Liver (tissue), 9 donors: ENCODE data around the gene GINM1. TPM values are rescaled to one million over a fixed set of nuclear protein-coding genes. Genes with fewer than 3 reads are reported as not detected.

ENCODE experiments used
- DNase-seq: peaks from one replicate; pipeline ENCODE4 v3.0.0-alpha.2; 2017; ENCODE audit warnings: low spot score
- H3K27ac ChIP-seq, 2 donors: one replicate each; pipeline ENCODE4 v1.7.0; 2013; ENCODE audit warnings: inconsistent platforms in 2 of 2, low read length in 2 of 2, control low read depth in 1 of 2, low read depth in 1 of 2, mild to moderate bottlenecking in 1 of 2
- H3K27me3 ChIP-seq, 4 donors: one replicate each; pipeline versions ENCODE4 v1.6.1 to v1.7.0; 2013; ENCODE audit warnings: low read length in 3 of 4, inconsistent platforms in 1 of 4, mild to moderate bottlenecking in 1 of 4, moderate library complexity in 1 of 4; ENCODE audit not compliant: control insufficient read depth in 4 of 4, insufficient read depth in 4 of 4
- H3K36me3 ChIP-seq, 4 donors: one replicate each; pipeline versions ENCODE4 v1.6.1 to v1.7.0; 2013; ENCODE audit warnings: low read length in 3 of 4, mild to moderate bottlenecking in 3 of 4, low read depth in 1 of 4, moderate library complexity in 1 of 4; ENCODE audit not compliant: control insufficient read depth in 4 of 4, insufficient read depth in 3 of 4
- H3K4me1 ChIP-seq, 4 donors: one replicate each; pipeline versions ENCODE4 v1.6.1 to v1.7.0; 2013; ENCODE audit warnings: low read length in 3 of 4, mild to moderate bottlenecking in 3 of 4, moderate library complexity in 1 of 4; ENCODE audit not compliant: control insufficient read depth in 4 of 4, insufficient read depth in 4 of 4
- H3K4me3 ChIP-seq, 3 donors: one replicate each; pipeline versions ENCODE4 v1.6.1 to v1.7.0; 2013; ENCODE audit warnings: low read length in 3 of 3, control low read depth in 1 of 3, low read depth in 1 of 3, mild to moderate bottlenecking in 1 of 3
- H3K9ac ChIP-seq, 2 donors: one replicate each; pipeline ENCODE4 v1.7.0; 2013; ENCODE audit warnings: low read length in 2 of 2, mild to moderate bottlenecking in 2 of 2, moderate library complexity in 2 of 2, control low read depth in 1 of 2, low read depth in 1 of 2
- H3K9me3 ChIP-seq, 4 donors: one replicate each; pipeline versions ENCODE4 v1.6.1 to v1.7.0; 2013; ENCODE audit warnings: low read length in 3 of 4; ENCODE audit not compliant: control insufficient read depth in 4 of 4
- EGR1 ChIP-seq, 2 donors: IDR thresholded peaks; 2 replicates each; pipeline ENCODE4 v1.6.1; 2016 to 2018; ENCODE audit warnings: antibody characterized with exemption in 2 of 2, low read depth in 2 of 2
- FOXA1 ChIP-seq: IDR thresholded peaks from 2 replicates; pipeline ENCODE4 v1.6.1; 2016; ENCODE audit warnings: antibody characterized with exemption
- FOXA2 ChIP-seq: IDR thresholded peaks from 2 replicates; pipeline ENCODE4 v1.6.1; 2016; ENCODE audit warnings: antibody characterized with exemption
- HNF4A ChIP-seq, 2 donors: conservative IDR thresholded peaks; 2 replicates each; pipeline ENCODE4 v1.6.1; 2016; ENCODE audit warnings: antibody characterized with exemption in 2 of 2, mild to moderate bottlenecking in 2 of 2
- HNF4G ChIP-seq: IDR thresholded peaks from 2 replicates; pipeline ENCODE4 v1.6.1; 2016; ENCODE audit warnings: antibody characterized with exemption
- JUND ChIP-seq, 2 donors: IDR thresholded peaks; 2 replicates each; pipeline ENCODE4 v1.6.1; 2016; ENCODE audit warnings: antibody characterized with exemption in 2 of 2
- NR2F2 ChIP-seq: IDR thresholded peaks from 2 replicates; pipeline ENCODE4 v1.6.1; 2016; ENCODE audit warnings: antibody characterized with exemption
- RAD21 ChIP-seq, 2 donors: IDR thresholded peaks; 2 replicates each; pipeline ENCODE4 v1.6.1; 2016; ENCODE audit warnings: antibody characterized with exemption in 2 of 2, mild to moderate bottlenecking in 2 of 2
- RXRA ChIP-seq, 2 donors: IDR thresholded peaks; 2 replicates each; pipeline ENCODE4 v1.6.1; 2017 to 2018; ENCODE audit warnings: antibody characterized with exemption in 2 of 2, mild to moderate bottlenecking in 1 of 2
- SP1 ChIP-seq: IDR thresholded peaks from 2 replicates; pipeline ENCODE4 v1.6.1; 2018; ENCODE audit warnings: antibody characterized with exemption, mild to moderate bottlenecking
- TAF1 ChIP-seq: conservative IDR thresholded peaks from 2 replicates; pipeline ENCODE4 v1.6.1; 2016; ENCODE audit warnings: antibody characterized with exemption, mild to moderate bottlenecking
- YY1 ChIP-seq: IDR thresholded peaks from 2 replicates; pipeline ENCODE4 v1.6.1; 2016; ENCODE audit warnings: antibody characterized with exemption, mild to moderate bottlenecking
- WGBS: extraction: QIAGEN DNeasy Blood & Tissue Kit; methylation state at CpG from one replicate; pipeline ENCODE4 v1.1.7; 2013; 5-methylcytosine and 5-hydroxymethylcytosine counted together
- polyA plus RNA-seq, 2 donors: library from polyadenylated mRNA; stranded (reverse) in 1 of 2; unstranded in 1 of 2; fragments of 200-250 nt in 1 of 2; fragments of >200 nt in 1 of 2; fragmentation: Nextera tagmentation in 1 of 2; extraction: Ambion mirVana in 1 of 2; gene quantifications; one replicate each; pipeline versions ENCODE4 v1.2.1 to v1.2.3, GENCODE V29; 2013 to 2015
- total RNA-seq, 2 donors: library from RNA; depleted of rRNA; stranded (reverse); fragments of >200 nt; gene quantifications; one replicate each; pipeline ENCODE4 v1.2.3, GENCODE V29; 2014
- TF ChIP-seq, protein P1 (sequence below): IDR thresholded peaks from 2 replicates; pipeline ENCODE4 v1.6.1; 2016; ENCODE audit warnings: antibody characterized with exemption
- TF ChIP-seq, protein P2 (sequence below): IDR thresholded peaks from 2 replicates; pipeline ENCODE4 v1.6.1; 2016; ENCODE audit warnings: antibody characterized with exemption, mild to moderate bottlenecking
- TF ChIP-seq, protein P3 (sequence below): IDR thresholded peaks from 2 replicates; pipeline ENCODE4 v1.6.1; 2016; ENCODE audit warnings: antibody characterized with exemption
- TF ChIP-seq, protein P4 (sequence below): IDR thresholded peaks from 2 replicates; pipeline ENCODE4 v1.6.1; 2016; ENCODE audit warnings: antibody characterized with exemption
- TF ChIP-seq, protein P5 (sequence below): fragments of 150-350 bp; IDR thresholded peaks from 2 replicates; pipeline ENCODE4 v1.5.1; 2017; ENCODE audit warnings: improper control_type of control experiment, low read depth, low read length; ENCODE audit not compliant: missing input control
- donor health status: healthy.
- donor health status: healthy.
- donor health status: healthy.
- donor health status: healthy.
- donor health status: healthy.

Gene GINM1
- total and polyA plus RNA-seq, 4 donors, result 20.1 to 30.2 (median 21.9) TPM

DNA sequence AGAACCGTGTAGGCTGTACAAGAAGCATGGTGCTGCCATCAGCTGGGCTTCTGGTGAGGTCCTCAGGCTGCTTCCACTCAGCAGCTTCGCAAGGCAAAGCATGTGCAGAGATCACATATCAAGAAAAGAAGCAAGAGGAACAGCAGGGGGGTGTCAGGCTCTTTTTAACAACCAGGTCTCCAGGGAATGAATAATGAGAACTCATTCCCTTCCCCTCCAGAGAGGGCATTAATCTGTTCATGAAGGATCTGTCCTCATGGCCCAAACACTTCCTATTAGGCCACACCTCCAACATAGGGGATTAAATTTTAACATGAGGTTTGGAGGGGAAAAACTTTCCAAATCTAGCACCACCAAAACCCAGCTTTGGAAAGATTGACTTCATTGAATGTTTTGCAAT lies 20.0 kb downstream of the GINM1 start:
- TF ChIP-seq, protein P1, sequence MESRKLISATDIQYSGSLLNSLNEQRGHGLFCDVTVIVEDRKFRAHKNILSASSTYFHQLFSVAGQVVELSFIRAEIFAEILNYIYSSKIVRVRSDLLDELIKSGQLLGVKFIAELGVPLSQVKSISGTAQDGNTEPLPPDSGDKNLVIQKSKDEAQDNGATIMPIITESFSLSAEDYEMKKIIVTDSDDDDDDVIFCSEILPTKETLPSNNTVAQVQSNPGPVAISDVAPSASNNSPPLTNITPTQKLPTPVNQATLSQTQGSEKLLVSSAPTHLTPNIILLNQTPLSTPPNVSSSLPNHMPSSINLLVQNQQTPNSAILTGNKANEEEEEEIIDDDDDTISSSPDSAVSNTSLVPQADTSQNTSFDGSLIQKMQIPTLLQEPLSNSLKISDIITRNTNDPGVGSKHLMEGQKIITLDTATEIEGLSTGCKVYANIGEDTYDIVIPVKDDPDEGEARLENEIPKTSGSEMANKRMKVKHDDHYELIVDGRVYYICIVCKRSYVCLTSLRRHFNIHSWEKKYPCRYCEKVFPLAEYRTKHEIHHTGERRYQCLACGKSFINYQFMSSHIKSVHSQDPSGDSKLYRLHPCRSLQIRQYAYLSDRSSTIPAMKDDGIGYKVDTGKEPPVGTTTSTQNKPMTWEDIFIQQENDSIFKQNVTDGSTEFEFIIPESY, result no peak
- TF ChIP-seq FOXA2 (no peak), RXRA (IDR thresholded peaks at IDR 0.05) (no peak), RAD21 (IDR thresholded peaks at IDR 0.05) (no peak), HNF4G (no peak), TAF1 (no peak), JUND (IDR thresholded peaks at IDR 0.05) (no peak), YY1 (no peak), EGR1 (IDR thresholded peaks at IDR 0.05; ENCODE audit: low read depth in 2 of 2) (no peak)
- TF ChIP-seq, protein P2, sequence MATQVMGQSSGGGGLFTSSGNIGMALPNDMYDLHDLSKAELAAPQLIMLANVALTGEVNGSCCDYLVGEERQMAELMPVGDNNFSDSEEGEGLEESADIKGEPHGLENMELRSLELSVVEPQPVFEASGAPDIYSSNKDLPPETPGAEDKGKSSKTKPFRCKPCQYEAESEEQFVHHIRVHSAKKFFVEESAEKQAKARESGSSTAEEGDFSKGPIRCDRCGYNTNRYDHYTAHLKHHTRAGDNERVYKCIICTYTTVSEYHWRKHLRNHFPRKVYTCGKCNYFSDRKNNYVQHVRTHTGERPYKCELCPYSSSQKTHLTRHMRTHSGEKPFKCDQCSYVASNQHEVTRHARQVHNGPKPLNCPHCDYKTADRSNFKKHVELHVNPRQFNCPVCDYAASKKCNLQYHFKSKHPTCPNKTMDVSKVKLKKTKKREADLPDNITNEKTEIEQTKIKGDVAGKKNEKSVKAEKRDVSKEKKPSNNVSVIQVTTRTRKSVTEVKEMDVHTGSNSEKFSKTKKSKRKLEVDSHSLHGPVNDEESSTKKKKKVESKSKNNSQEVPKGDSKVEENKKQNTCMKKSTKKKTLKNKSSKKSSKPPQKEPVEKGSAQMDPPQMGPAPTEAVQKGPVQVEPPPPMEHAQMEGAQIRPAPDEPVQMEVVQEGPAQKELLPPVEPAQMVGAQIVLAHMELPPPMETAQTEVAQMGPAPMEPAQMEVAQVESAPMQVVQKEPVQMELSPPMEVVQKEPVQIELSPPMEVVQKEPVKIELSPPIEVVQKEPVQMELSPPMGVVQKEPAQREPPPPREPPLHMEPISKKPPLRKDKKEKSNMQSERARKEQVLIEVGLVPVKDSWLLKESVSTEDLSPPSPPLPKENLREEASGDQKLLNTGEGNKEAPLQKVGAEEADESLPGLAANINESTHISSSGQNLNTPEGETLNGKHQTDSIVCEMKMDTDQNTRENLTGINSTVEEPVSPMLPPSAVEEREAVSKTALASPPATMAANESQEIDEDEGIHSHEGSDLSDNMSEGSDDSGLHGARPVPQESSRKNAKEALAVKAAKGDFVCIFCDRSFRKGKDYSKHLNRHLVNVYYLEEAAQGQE, result no peak
- DNase-seq, result no peak
- H3K27ac ChIP-seq, result no peak overlapping the region
- 93% methylated on average over 2 of the region's 2 CpGs for WGBS
- peaks cover 5 to 30% (median 11%) of the 10 kb centered on the region in 4 donors for H3K36me3 ChIP-seq
- no peak overlapping the region for H3K9ac ChIP-seq
- H3K9me3 ChIP-seq, result no peaks in the 10 kb centered on the region
- H3K27me3 ChIP-seq, result no peaks in the 10 kb centered on the region
- H3K4me3 ChIP-seq, result no peak overlapping the region
- peaks cover 0 to 7% (median 0%) of the 10 kb centered on the region in 4 donors for H3K4me1 ChIP-seq

DNA sequence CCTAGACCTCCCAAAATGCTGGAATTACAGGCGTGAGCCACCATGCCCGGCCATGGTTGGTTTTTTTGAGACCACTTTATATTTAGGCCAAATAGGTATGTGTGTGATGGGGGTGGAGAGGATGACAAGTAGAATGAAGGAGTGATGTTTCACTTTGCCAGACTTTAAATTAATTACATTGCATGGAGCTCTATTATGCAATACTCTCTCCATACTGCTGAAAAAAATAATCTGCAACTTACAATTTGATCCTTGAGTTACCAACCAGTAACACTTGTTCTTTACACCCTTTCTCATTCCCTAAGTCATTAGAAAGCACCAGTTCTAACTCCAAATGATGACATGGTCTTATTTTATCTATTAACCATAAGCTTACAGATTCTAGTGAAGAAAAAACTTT lies 26.8 kb downstream of the GINM1 start:
- Histone ChIP-seq H3K4me1 (peaks cover 0 to 7% (median 0%) of the 10 kb centered on the region in 4 donors), H3K27me3 (no peaks in the 10 kb centered on the region), H3K27ac (no peak overlapping the region), H3K9me3 (no peaks in the 10 kb centered on the region), H3K9ac (no peak overlapping the region), H3K4me3 (no peak overlapping the region), H3K36me3 (peaks cover 11 to 32% (median 29%) of the 10 kb centered on the region in 4 donors)
- WGBS, result 99% methylated on average over 2 of the region's 2 CpGs
- TF ChIP-seq SP1 (no peak), HNF4G (no peak), HNF4A (conservative IDR thresholded peaks at IDR 0.05) (no peak), JUND (IDR thresholded peaks at IDR 0.05) (no peak), FOXA2 (no peak), TAF1 (no peak), NR2F2 (no peak), FOXA1 (no peak), RXRA (IDR thresholded peaks at IDR 0.05) (no peak)
- TF ChIP-seq, protein P3, sequence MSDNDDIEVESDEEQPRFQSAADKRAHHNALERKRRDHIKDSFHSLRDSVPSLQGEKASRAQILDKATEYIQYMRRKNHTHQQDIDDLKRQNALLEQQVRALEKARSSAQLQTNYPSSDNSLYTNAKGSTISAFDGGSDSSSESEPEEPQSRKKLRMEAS, result no peak
- TF ChIP-seq, protein P4, sequence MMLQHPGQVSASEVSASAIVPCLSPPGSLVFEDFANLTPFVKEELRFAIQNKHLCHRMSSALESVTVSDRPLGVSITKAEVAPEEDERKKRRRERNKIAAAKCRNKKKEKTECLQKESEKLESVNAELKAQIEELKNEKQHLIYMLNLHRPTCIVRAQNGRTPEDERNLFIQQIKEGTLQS, result no peak
- TF ChIP-seq, protein P5, sequence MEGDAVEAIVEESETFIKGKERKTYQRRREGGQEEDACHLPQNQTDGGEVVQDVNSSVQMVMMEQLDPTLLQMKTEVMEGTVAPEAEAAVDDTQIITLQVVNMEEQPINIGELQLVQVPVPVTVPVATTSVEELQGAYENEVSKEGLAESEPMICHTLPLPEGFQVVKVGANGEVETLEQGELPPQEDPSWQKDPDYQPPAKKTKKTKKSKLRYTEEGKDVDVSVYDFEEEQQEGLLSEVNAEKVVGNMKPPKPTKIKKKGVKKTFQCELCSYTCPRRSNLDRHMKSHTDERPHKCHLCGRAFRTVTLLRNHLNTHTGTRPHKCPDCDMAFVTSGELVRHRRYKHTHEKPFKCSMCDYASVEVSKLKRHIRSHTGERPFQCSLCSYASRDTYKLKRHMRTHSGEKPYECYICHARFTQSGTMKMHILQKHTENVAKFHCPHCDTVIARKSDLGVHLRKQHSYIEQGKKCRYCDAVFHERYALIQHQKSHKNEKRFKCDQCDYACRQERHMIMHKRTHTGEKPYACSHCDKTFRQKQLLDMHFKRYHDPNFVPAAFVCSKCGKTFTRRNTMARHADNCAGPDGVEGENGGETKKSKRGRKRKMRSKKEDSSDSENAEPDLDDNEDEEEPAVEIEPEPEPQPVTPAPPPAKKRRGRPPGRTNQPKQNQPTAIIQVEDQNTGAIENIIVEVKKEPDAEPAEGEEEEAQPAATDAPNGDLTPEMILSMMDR, result no peak
- no peak for DNase-seq
